ENCODE results near the gene ZP1. TPM values are rescaled to one million over a fixed set of nuclear protein-coding genes. Genes with fewer than 3 reads are reported as not detected.

Gene ZP1
- polyA plus RNA-seq, 1 experiment, result 0.36 TPM

- ChIA-PET POLR2A (no interaction called here), CTCF (interaction anchor here (1.3 to 29.2 kb wide), 2 partner anchors 14 to 49 kb away, joined by 4 to 716 read pairs; partner anchors contain the start of gene PRPF19)
- Histone ChIP-seq H3K4me3 (ENCODE audit: low read depth, low read length) (no peak overlapping the region), H3K27me3 (ENCODE audit: control insufficient read depth, insufficient read depth, low read length) (no peaks in the 10 kb centered on the region), H3K36me3 (ENCODE audit: control insufficient read depth, insufficient read depth, low read length) (peaks cover 9% of the 10 kb centered on the region)
- DNase-seq (ENCODE audit: low read depth), result no peak
- TF ChIP-seq, protein P1, sequence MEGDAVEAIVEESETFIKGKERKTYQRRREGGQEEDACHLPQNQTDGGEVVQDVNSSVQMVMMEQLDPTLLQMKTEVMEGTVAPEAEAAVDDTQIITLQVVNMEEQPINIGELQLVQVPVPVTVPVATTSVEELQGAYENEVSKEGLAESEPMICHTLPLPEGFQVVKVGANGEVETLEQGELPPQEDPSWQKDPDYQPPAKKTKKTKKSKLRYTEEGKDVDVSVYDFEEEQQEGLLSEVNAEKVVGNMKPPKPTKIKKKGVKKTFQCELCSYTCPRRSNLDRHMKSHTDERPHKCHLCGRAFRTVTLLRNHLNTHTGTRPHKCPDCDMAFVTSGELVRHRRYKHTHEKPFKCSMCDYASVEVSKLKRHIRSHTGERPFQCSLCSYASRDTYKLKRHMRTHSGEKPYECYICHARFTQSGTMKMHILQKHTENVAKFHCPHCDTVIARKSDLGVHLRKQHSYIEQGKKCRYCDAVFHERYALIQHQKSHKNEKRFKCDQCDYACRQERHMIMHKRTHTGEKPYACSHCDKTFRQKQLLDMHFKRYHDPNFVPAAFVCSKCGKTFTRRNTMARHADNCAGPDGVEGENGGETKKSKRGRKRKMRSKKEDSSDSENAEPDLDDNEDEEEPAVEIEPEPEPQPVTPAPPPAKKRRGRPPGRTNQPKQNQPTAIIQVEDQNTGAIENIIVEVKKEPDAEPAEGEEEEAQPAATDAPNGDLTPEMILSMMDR (IDR thresholded peaks at IDR 0.05; ENCODE audit: insufficient read depth, low read depth, low read length), result no peak
Observed at GRCh38 chr11:60844870-60845221, 22.5 kb upstream of the ZP1 start.

DNA sequence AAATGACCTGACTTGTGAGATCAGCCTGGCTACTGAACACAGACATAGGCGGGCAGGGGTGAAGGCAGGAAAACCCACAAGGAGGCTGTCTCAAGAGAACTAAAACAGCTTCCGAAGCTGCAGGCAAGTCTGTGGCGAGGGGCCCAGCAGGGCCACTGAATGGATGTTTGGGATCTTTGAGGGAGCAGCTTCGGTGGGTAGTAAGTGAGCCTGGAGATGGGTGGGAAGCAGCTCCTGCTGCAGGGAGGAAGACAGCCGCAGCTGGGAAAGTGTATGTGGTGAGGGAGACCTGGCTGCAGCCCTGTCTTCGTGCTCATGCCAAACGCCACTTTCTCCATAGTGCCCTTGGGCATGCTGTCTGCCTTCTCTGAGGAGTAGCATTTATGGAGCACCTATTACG is 22.0 kb upstream of the ZP1 start:
- CTCF ChIA-PET, result interaction anchor here (1.3 to 29.2 kb wide), 2 partner anchors 15 to 48 kb away, joined by 4 to 716 read pairs; partner anchors contain the start of gene PRPF19
- peaks cover 11% of the 10 kb centered on the region for H3K36me3 ChIP-seq (ENCODE audit: control insufficient read depth, insufficient read depth, low read length)
- TF ChIP-seq, protein P1 (IDR thresholded peaks at IDR 0.05; ENCODE audit: insufficient read depth, low read depth, low read length), result no peak
- H3K4me3 ChIP-seq (ENCODE audit: low read depth, low read length), result no peak overlapping the region
- POLR2A ChIA-PET, result no interaction called here
- no peaks in the 10 kb centered on the region for H3K27me3 ChIP-seq (ENCODE audit: control insufficient read depth, insufficient read depth, low read length)
- no peak for DNase-seq (ENCODE audit: low read depth)

DNA sequence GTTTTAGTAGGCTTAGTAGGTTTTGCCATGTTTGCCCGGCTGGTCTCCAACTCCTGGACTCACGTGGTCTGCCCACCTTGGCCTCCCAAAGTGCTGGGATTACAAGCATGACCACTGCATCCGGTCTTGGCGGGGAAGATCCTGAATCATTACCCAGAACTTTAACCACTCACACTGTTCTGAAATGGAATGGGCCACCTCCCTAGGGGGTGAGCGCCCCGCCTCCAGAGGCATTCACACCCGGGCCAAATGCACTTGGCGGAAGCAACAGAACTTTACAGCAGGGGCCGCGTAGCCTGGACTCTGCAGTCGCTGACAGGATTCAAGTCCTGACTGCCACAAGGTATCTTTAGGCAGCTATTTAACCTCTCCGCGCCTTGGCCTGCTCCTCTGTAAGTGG is 20.1 kb upstream of the ZP1 start:
- DNase-seq (ENCODE audit: low read depth), result no peak
- TF ChIP-seq, protein P1 (IDR thresholded peaks at IDR 0.05; ENCODE audit: insufficient read depth, low read depth, low read length), result no peak
- ChIA-PET POLR2A (no interaction called here), CTCF (interaction anchor here (29.2 kb wide), 1 partner anchor 46 kb away, joined by 716 read pairs; the partner anchor contains the start of gene PRPF19)
- H3K4me3 ChIP-seq (ENCODE audit: low read depth, low read length), result no peak overlapping the region
- no peaks in the 10 kb centered on the region for H3K27me3 ChIP-seq (ENCODE audit: control insufficient read depth, insufficient read depth, low read length)
- H3K36me3 ChIP-seq (ENCODE audit: control insufficient read depth, insufficient read depth, low read length), result peaks cover 20% of the 10 kb centered on the region

- TF ChIP-seq, protein P1 (IDR thresholded peaks at IDR 0.05; ENCODE audit: insufficient read depth, low read depth, low read length), result no peak
- ChIA-PET CTCF (interaction anchor here (2.3 kb wide), 1 partner anchor 17 kb away, joined by 6 read pairs; no protein-coding TSS in a partner anchor), POLR2A (no interaction called here)
- no peaks in the 10 kb centered on the region for H3K27me3 ChIP-seq (ENCODE audit: control insufficient read depth, insufficient read depth, low read length)
- DNase-seq (ENCODE audit: low read depth), result no peak
- peaks cover 20% of the 10 kb centered on the region for H3K36me3 ChIP-seq (ENCODE audit: control insufficient read depth, insufficient read depth, low read length)
- H3K4me3 ChIP-seq (ENCODE audit: low read depth, low read length), result no peak overlapping the region
Observed at GRCh38 chr11:60847896-60848295, 19.4 kb upstream of the ZP1 start.

- no peak for DNase-seq (ENCODE audit: low read depth)
- ChIA-PET CTCF (interaction anchor here (0.7 to 2.3 kb wide), 2 partner anchors 18 to 39 kb away, joined by 3 to 6 read pairs; no protein-coding TSS in a partner anchor), POLR2A (no interaction called here)
- peaks cover 20% of the 10 kb centered on the region for H3K36me3 ChIP-seq (ENCODE audit: control insufficient read depth, insufficient read depth, low read length)
- TF ChIP-seq, protein P1 (IDR thresholded peaks at IDR 0.05; ENCODE audit: insufficient read depth, low read depth, low read length), result no peak
- H3K4me3 ChIP-seq (ENCODE audit: low read depth, low read length), result no peak overlapping the region
- H3K27me3 ChIP-seq (ENCODE audit: control insufficient read depth, insufficient read depth, low read length), result no peaks in the 10 kb centered on the region
Observed at GRCh38 chr11:60848714-60849151, 18.6 kb upstream of the ZP1 start.

Measured in BJ (cell line).